DMS153 treated with DMSO at 0.1 percent for 48 hours (cell line): ENCODE measurements around the gene ASCL2.
"Not testable (repeated sequence)": the region's sequence is repeated elsewhere in the genome, so short reads cannot be mapped to it uniquely, and the experiment has no call there.

Source experiments
- DNase-seq: peaks from one replicate; lab custom pipeline; 2025; ENCODE audit not compliant: unreplicated experiment; lab: John Stamatoyannopoulos, UW

The ASCL2 gene

DNA sequence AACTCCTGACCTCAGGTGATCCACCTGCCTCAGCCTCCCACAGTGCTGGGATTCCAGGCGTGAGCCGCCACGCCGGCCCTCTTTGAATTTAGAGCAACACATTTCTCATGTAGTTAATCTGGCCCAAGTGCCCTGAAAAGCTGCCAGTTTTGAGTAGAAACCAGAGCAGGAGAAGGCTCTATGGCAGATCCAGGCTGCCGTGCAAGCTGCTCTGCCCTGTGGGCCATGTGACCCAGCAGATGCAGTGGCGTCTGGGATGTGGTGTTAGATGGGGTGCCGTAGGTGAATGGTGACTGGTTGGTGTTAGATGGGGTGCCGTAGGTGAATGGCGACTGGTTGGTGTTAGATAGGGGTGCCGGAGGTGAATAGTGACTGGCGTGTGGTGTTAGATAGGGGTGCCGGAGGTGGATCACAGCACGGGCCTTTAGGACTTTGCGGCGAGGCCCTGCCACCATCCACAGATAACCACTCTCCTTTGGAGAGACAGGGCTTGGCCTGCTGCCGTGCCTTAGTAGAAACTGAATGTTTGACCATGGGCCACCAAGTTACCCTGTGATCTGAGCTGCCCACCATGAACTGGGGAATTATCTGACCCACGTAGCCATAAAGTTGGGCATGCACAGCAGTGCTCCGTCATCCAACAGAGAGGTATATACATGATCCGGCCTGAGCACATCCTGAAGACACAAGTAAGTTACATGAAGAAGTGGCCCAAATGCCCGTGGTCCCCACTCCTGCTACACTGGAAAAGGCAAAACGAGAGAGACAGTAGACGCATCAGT lies 32.7 kb downstream of the ASCL2 start:
- no peak for DNase-seq

DNA sequence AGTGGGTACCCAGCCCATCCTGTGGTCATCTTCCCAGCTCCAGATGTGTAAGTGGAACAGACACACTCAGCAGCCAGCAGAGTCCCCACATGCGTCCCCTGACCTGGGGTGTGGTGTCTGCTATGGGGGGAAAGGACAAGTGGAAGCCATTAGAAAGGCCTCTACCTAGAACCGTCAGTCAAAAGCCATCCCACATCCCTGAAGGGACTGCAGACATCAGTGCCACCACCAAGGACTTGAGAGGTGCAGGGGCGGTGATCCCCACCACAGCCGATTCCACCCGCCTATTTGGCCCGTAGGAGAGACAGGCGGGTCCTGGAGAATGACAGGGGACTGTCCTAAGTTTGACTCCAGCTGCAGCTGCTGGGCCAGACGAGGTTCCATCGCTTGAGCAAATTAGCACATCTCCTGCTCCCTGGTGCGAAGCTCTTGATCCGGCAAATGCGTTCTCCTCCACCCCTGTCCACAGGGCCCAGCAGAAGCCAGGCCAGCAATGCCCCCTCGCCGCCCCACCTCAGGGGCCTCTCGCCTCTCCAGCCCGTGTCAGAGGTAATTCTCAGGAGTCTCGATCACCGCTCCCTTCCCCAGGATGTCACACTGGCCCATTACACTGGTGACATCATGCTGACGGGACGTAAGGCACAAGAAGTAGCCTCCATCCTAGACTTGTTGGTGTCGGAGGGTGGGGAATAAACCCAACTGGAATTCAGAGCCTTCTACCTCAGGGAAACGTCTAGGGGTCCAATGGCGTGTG lies 33.8 kb downstream of the ASCL2 start:
- not testable (repeated sequence) for DNase-seq

DNA sequence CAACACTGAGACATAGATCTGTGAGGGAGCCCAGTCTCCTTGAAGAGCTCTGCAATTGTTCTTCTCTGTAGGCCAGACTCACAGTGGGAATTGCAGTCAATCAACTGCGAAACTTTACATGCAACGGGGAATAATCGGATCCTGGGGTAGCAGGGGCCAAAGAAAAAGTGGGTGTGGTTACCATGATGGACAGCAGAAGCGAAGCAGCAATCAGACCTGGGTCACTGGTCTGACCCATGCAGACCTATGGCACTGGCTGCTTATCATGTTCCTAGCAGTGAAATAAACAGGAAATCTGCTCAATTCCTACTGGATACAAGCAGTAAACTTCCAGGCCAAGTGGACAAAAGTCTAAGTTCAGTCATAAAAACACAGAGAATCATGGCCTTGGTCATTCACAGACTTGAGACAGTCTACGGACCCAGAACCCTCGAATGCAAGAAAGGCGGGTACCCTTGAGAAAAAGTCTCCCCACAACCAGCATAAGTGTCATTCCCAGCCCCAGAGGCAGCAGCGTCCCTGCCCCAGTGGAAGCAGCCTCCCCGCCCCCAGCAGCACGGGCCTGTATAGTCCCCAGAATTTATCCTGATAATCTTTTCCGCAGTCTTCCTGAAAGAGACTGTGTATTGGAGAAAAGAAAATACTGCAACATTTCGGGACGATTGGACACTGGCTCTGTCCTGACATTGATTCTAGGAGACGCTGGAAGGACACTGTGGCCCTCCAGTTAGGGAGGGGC lies 34.6 kb downstream of the ASCL2 start:
- DNase-seq, result no peak

DNA sequence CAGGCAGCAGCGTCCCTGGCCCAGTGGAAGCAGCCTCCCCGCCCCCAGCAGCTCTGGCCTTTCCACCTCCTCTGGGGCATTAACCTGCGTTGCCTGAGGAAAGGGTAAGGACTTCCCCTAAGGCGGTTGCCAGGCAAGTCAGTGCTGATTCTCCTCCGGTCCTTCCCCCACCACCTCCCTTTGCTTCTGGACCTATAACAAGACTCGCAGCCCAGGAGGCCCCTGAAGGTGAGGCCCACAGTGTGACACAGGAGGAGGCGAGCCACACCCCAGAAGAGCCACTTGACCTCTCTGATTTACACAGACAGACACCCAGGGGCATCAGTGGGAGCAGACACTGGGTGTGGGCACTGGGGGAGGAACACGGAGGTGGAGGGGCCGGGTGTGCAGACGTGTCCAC lies 35.4 kb downstream of the ASCL2 start:
- DNase-seq, result no peak

DNA sequence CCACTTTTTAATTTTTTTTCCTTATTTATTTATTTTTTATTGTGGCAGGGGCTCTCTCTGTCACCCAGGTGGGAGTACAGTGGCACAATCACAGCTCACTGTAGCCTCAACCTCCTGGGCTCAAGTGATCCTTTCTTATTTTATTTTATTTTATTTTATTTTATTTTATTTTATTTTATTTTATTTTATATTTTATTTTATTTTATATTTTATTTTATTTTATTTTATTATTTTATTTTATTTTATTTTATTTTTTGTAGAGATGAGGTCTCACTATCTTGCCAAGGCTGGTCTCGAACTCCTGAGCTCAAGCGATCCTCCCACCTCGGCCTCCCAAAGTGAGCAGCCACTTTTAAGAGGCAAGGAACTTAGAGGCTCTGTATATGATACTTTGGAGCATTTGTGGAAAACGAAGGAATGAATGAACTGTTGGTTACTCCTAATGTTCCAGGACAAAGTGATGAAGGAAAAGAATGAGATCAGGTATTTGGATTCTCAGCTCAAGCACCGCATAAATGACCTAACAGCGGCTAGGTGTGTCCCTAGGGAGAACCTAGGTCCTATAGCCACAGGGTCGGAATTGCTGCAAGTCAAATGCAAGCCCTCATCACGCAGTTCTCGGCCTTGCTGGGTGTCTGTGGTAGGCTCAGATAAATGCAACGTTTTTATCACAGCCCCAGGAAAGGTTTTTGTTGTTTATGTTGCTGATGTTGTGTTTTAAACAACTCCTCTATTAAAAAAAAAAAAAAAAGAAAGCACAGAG lies 36.5 kb downstream of the ASCL2 start:
- DNase-seq, result no peak

DNA sequence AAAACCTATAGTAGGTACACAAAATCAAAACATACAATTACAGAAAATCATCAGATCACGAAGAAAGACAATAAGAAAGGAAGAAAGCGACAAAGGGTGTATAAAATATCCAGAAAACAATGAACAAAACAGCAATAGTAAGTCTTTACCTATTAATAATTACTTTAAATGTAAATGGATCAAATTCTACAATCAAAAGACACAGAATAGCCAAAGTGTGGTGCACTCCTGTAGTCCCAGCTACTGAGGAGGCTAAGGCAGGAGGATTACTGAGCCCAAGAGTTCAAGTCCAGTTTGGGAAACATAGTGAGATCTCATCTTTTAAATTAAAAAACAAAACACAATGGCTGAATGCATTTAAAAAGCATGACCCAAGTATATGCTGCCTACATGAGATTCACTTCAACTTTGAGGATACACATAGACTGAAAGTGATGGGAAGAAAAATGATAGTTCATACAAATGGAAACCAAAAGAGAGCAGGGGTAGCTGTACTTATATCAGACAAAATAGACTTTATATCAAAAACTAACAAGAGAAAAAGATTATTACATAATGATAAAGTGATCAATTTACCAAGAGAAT lies 40.6 kb downstream of the ASCL2 start:
- no peak for DNase-seq

DNA sequence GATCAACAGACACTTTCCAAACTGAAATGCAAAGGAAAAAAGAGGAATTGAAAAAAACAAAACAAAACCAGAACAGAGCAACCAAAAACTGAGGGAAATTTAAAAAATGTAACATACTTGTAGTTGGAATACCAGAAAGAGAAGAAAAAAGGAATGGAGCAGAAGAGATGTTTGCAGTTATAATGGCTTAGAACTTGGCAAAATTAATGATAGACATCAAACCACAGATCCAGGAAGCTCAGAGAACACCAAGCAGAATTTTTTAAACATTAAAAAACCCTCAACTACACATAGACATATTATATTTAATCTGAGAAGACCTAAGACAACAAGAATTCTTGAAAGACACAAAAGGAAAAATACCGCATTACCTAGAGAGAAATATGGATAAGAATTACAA lies 46.1 kb downstream of the ASCL2 start:
- DNase-seq, result no peak

DNA sequence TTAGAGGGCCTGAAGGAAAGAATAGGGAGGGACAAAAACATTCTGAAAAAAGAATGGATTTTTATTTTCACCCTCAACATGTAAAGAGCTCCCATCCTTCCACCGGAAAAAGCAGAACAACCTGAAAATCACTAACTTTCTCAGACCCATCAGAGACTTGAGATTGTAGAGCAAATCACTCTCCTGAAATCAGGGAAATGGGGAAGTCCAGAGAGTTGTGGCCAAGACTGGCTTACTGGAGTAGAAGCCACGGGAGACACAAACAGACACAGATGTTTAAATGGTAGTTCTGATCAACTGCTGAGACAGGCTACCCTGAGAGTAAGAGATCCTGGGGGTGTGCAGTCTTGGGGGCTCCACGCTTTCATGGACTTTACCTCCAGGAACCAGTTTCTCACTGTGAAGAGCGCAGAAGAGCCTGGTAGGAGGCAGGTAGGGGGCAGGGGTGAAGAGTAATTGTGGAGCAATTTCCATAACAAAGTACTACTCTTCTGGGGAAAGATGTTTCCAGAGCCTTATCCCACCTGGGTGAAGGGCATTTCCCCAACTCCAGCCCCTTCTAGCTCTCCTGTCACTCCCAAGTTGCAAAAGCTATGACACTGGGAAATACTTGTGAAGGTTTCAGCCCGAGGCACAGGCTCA lies 47.1 kb downstream of the ASCL2 start:
- DNase-seq, result no peak

DNA sequence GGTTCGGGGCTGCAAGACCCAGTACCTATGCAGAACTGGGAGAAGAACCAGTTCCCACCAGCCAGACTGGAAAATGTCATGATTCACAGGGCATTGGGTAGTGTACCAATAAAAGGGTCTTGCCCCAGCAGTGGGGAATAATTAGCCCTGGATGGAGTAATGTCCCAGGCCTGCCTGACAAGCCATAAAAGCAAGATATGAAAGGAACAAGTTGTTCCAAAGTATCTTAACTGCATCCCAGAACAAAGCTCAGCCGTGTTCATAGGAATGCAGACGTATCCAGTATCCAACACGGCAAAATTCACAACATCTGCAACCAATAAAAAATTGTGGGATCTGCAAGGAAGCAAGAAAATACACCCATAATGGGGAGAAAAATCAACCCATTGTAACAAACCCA lies 47.9 kb downstream of the ASCL2 start:
- DNase-seq, result no peak

DNA sequence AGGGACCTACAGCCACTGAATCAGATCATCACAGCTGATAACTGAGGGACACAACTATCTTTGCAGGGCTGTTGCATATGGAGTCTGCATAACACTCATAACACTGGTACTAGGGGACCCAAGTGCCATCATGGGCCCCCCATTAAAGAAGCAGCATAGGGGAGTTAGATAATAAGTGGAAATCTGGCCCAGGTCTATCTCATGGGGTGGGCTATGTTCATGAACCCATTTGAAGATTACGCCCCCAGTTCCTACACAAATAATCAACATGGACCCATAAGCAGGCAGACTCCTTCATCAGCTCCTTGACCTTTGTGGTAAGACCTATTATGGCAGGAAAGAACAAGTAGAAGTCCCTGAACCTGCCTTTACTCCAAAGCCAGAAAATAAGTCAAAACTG lies 48.8 kb downstream of the ASCL2 start:
- DNase-seq, result no peak

DNA sequence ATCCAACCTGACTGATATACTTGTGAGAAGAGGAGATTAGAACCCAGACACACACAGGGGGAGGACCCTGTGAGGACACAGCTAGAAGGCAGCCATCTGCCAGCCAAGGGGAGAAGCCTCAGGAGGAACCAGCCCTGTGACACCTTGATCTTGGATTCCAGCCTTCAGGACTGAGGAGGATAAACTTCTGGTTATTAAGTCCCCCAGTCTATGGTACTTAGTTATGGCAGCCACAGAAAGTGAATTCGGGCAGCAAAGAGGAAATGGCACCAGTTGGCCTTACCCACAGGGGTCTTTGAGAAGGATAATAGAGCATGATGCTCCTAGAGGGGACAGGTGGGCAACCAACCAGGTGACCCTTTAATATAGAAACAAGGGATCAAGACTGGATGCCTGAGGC lies 49.4 kb downstream of the ASCL2 start:
- no peak for DNase-seq

DNA sequence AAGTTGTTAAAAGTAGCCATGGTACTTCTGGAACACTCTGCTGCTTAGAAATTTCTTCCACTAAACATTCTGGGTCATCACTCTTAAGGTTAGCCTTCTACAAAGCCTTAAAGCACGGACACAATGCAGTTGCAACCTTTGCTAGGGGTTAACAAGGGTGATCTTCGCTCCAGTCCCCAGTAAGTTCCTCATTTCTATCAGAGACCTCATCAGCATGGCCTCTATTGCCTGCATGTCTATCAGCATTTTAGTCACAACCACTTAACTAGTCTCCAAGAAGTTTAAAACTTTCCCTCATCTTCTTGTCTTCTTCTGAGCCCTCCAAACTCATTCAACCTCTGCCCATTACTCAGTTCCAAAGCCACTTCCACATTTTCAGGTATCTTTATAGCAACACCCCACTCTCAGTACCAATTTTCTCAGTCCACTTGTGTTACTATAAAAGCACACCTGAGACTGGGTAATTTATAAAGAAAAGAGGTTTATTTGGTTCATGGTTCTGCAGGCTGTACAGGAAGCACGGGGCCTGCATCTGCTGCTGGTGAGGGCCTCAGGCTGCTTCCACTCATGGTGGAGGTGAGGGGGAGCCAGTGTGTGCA lies 50.1 kb downstream of the ASCL2 start:
- no peak for DNase-seq

DNA sequence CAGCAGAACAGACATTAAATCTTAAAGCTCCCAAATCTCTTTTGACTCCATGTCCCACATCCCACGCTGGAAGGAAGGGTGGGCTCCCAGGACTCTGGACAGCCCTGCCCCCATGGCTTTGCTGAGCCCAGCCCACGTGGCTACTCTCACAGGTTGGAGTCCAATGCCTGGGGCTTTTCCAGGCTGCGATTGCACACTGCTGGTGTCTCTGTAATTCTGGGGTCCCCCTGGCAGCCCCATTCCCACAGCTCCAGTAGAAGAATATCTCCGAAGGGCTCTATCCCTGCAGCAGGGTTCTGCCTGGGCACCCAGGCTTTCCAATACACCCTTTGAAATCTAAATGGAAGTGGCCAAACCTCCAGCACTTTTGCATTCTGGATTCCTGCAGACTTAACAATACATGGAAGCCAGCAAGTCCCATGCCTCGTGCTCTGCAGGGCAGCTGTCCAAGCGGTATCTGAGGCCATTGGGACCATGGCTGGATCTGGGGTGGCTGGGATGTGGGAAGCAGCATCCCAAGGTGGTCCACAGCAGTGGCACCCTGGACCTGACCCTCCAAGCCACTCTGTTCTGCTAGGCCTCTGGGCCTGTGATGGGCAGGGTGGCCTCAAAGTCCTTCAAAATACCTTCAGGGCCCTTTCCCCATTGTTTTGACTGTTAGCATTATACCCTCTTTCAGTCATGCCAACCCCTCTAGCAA lies 50.9 kb downstream of the ASCL2 start:
- no peak for DNase-seq
